OCI-LY1 (cell line): ENCODE results near the gene KCNA2.

Experiments
- H2AFZ ChIP-seq: fragments of 200-600 bp; sonication (generic), shearing (Covaris generic); 2 replicates; pipeline ENCODE4 v1.6.0; 2014; ENCODE audit warnings: antibody characterized with exemption, mild to moderate bottlenecking, low read length
- H3F3A ChIP-seq: fragments of 200-600 bp; sonication (generic), shearing (Covaris generic); 2 replicates; pipeline ENCODE4 v1.6.0; 2014; ENCODE audit warnings: mild to moderate bottlenecking, antibody characterized with exemption, low read length, moderate library complexity; ENCODE audit not compliant: insufficient read depth
- H3K27ac ChIP-seq: fragments of 200-600 bp; sonication (generic); 2 replicates; pipeline ENCODE4 v1.5.1; 2014; ENCODE audit warnings: low read length, mixed run types, mild to moderate bottlenecking, low read depth; ENCODE audit not compliant: poor library complexity, severe bottlenecking
- H3K27me3 ChIP-seq: fragments of 200-600 bp; sonication (generic); 2 replicates; pipeline ENCODE4 v1.6.0; 2014; ENCODE audit warnings: antibody characterized with exemption, mild to moderate bottlenecking, low read length, moderate library complexity; ENCODE audit not compliant: insufficient read depth
- H3K36me3 ChIP-seq: fragments of 200-600 bp; sonication (generic); 2 replicates; pipeline ENCODE4 v1.6.1; 2014; ENCODE audit warnings: mild to moderate bottlenecking, antibody characterized with exemption, low read length, moderate library complexity, mixed read lengths; ENCODE audit not compliant: insufficient read depth
- H3K4me1 ChIP-seq: fragments of 200-600 bp; sonication (generic); 2 replicates; pipeline ENCODE4 v1.5.1; 2014; ENCODE audit warnings: mild to moderate bottlenecking, low read length, moderate library complexity; ENCODE audit not compliant: insufficient read depth, severe bottlenecking
- H3K4me2 ChIP-seq: fragments of 200-600 bp; sonication (generic), shearing (Covaris generic); 2 replicates; pipeline ENCODE4 v1.6.1; 2014; ENCODE audit warnings: low read length
- H3K4me3 ChIP-seq: fragments of 200-600 bp; sonication (generic); 2 replicates; pipeline ENCODE4 v1.5.1; 2014; ENCODE audit warnings: low read length, low read depth, mild to moderate bottlenecking, mixed read lengths; ENCODE audit not compliant: poor library complexity, severe bottlenecking
- H3K79me2 ChIP-seq: fragments of 200-600 bp; shearing (Covaris generic); 2 replicates; pipeline ENCODE4 v1.6.1; 2016; ENCODE audit warnings: mixed run types, low read length, mixed read lengths; ENCODE audit not compliant: insufficient read depth
- H3K9ac ChIP-seq: fragments of 200-600 bp; sonication (generic), shearing (Covaris generic); 2 replicates; pipeline ENCODE4 v1.6.1; 2014; ENCODE audit warnings: mild to moderate bottlenecking, low read length, mixed read lengths
- H3K9me2 ChIP-seq: fragments of 200-600 bp; sonication (generic), shearing (Covaris generic); 2 replicates; pipeline ENCODE4 v1.6.1; 2014; ENCODE audit warnings: low read depth, mild to moderate bottlenecking, low read length, mixed read lengths
- H3K9me3 ChIP-seq: fragments of 200-600 bp; shearing (Covaris generic); 2 replicates; pipeline ENCODE4 v1.6.1; 2014; ENCODE audit warnings: low read length, mixed read lengths
- H4K20me1 ChIP-seq: fragments of 200-600 bp; sonication (generic), shearing (Covaris generic); 2 replicates; pipeline ENCODE4 v1.6.0; 2016; ENCODE audit warnings: mild to moderate bottlenecking, low read length; ENCODE audit not compliant: insufficient read depth
- CTCF ChIP-seq: fragments of 200-600 bp; sonication (generic), shearing (Covaris generic); IDR thresholded peaks from 2 replicates; pipeline ENCODE4 v1.5.1; 2017; ENCODE audit warnings: mild to moderate bottlenecking, antibody characterized with exemption, low read length, moderate library complexity, mixed read lengths
- EZH2 ChIP-seq: fragments of 200-600 bp; sonication (generic), shearing (Covaris generic); IDR thresholded peaks from 2 replicates; pipeline ENCODE4 v1.8.0; 2017; ENCODE audit warnings: borderline replicate concordance, mixed run types, mild to moderate bottlenecking, antibody characterized with exemption, low read length, moderate library complexity, mixed read lengths

KCNA2 gene

GRCh38 chr1:110638058-110638457 is 31.9 kb upstream of the KCNA2 start:
- H3K4me3 ChIP-seq = no peak overlapping the region
- TF ChIP-seq CTCF = no peak
- no peak for TF ChIP-seq EZH2

GRCh38 chr1:110637475-110637874 is 31.3 kb upstream of the KCNA2 start:
- no peaks in the 10 kb centered on the region for H3F3A ChIP-seq
- H3K4me3 ChIP-seq = no peak overlapping the region
- H4K20me1 ChIP-seq = no peaks in the 10 kb centered on the region
- no peaks in the 10 kb centered on the region for H3K9me2 ChIP-seq
- peak overlapping the region; percentile 79 for H3K27ac ChIP-seq
- H3K9ac ChIP-seq = no peak overlapping the region
- TF ChIP-seq EZH2 (no peak), CTCF (peak; percentile 9; the same call in 1 of the 2 replicates)
- no peaks in the 10 kb centered on the region for H3K27me3 ChIP-seq
- H3K4me2 ChIP-seq = no peak overlapping the region
- no peaks in the 10 kb centered on the region for H3K36me3 ChIP-seq
- peaks cover 62% of the 10 kb centered on the region for H3K4me1 ChIP-seq
- no peaks in the 10 kb centered on the region for H3K79me2 ChIP-seq
- no peaks in the 10 kb centered on the region for H3K9me3 ChIP-seq
- H2AFZ ChIP-seq = no peak overlapping the region

More at GRCh38 chr1:110638058-110638457, 31.9 kb upstream of the KCNA2 start:
- Histone ChIP-seq H3K4me1 (peaks cover 56% of the 10 kb centered on the region), H3F3A (no peaks in the 10 kb centered on the region), H4K20me1 (no peaks in the 10 kb centered on the region), H3K4me2 (no peak overlapping the region), H3K9ac (no peak overlapping the region), H3K36me3 (no peaks in the 10 kb centered on the region), H3K79me2 (no peaks in the 10 kb centered on the region), H3K9me3 (no peaks in the 10 kb centered on the region), H3K27ac (peak overlapping the region; percentile 79), H3K27me3 (no peaks in the 10 kb centered on the region), H3K9me2 (no peaks in the 10 kb centered on the region), H2AFZ (no peak overlapping the region)

GRCh38 chr1:110636149-110636935 is 30.2 kb upstream of the KCNA2 start:
- Histone ChIP-seq H3K9me2 (no peaks in the 10 kb centered on the region), H3K36me3 (no peaks in the 10 kb centered on the region), H3K79me2 (no peaks in the 10 kb centered on the region), H3K4me2 (peak overlapping the region; percentile 30), H4K20me1 (no peaks in the 10 kb centered on the region), H3K9me3 (no peaks in the 10 kb centered on the region), H3K9ac (no peak overlapping the region; the same call in 1 of the 2 replicates), H3K27ac (peak overlapping the region; percentile 79), H3F3A (no peaks in the 10 kb centered on the region), H3K4me1 (peaks cover 73% of the 10 kb centered on the region), H2AFZ (no peak overlapping the region), H3K4me3 (no peak overlapping the region), H3K27me3 (no peaks in the 10 kb centered on the region)
- TF ChIP-seq CTCF = no peak
- TF ChIP-seq EZH2 = no peak
